ENCODE measurements around the gene LRIT3.

LRIT3 gene

DNA sequence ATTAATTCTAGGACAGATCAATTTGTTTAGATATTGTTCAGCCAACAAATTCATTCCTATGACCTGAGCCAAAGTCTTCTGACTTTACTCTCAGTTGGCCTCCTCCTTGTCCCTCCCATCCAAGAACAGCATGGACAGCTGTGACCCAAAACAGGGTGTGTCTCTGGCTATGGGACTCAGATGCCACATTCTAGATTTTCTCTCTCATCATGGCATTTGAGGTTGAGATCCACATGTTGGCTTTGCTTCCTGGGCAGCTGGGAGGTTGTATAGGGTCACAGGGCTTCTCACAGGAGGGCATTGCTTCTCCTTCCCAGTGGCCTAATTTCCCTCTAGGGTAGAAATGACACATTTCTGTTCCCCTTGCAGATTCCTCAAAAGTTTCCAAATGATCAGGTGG lies 42.2 kb downstream of the LRIT3 start:
- DNase-seq: no peak

GRCh38 chr4:109902559-109903251 lies 54.8 kb downstream of the LRIT3 start:
- no peak for DNase-seq

DNA sequence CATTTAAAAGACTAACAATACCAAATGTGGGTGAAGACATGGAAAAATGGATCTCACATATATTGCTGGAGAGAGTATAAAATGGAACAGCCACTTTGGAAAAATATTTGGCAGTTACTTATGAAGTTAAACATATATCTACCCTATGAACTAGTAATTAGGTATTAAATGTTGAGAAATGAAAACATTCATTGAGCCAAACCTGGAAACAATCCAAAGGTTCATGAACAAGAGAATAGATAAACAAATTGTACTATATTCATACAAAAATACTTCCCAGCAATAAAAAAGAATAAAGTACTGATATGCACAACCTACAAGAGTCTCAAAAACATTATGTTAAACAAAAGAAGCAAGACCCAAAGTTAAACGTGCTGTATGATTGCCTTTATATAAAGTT lies 60.8 kb downstream of the LRIT3 start:
- no peak for DNase-seq

DNA sequence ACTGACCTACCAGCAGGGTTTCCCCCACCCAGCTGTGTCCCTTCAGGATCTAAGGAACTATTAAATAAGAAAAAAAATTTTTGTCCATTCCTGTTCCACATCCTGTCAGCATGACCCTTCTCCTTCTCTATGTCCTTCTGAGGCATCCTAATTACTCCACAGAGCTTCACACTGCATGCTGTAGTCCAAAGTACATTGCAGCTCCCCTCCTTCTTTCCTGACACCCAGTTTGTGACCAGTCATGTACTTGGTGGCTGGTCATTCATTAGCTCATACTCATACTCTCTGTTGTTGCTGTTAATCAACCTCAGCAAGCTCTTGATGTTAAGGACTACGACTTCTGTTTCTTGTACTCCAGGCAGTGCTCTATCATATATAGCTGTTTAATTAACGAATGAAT lies 62.3 kb downstream of the LRIT3 start:
- DNase-seq: no peak

GRCh38 chr4:109912706-109913595 lies 65.0 kb downstream of the LRIT3 start, which contains the start of gene EGF:
TSS of gene EGF (plus strand) at chr4:109912883. CDS start at chr4:109913336, 453 bp downstream.
- DNase-seq: peak in 1 of 56 donors; percentile 7

- DNase-seq: no peak
Observed at GRCh38 chr4:109913596-109914241, 65.8 kb downstream of the LRIT3 start.

GRCh38 chr4:109914322-109914721 lies 66.4 kb downstream of the LRIT3 start:
- no peak for DNase-seq

DNA sequence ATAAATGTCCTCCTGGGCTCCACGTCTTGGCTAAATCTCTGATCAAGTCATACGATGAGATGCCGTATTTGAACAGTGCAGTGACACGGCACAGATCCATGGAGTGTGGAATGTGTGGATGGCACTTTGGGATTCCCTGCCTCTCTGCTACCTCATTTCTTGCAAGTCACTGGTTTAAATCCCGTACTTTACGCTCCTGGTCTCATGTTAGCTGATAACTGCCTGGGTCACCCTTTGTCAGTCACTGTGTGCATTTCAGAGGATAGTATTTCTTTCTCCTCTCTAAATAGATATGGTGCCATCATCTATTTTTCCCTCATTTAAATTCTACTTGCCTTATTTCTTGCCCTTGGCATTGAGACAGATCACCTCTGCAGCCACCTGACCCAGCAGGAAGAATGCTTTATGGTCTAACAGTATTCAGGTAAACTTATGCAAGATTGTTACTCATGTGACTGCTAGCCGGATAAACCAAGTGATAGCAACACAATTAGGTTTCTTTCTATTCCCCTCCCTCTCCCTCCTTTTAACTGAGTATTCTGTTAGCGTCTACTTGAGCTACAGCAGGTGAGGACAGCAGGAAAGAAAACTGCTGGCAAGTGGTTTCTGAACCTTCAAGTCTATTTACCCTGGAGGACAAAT lies 67.6 kb downstream of the LRIT3 start:
- DNase-seq: no peak

DNA sequence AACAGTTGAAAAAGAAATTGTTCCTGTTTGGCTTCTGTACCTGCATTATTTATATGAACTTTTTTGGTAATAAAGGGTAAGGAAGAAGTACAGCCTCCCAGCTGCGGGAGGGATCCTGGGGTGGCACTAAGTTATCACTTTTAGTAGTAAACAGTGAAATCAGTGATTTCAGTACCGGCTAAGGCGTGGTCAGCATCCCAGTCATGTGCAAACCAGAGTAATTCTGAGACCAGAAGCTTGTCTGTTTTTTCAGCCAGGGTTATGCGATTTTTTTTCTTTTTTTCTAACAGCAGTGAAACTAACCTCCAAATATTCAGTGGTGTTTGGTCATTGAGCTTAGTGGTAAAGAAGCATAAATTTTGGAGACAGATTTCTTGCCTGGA lies 68.1 kb downstream of the LRIT3 start:
- DNase-seq: no peak

GRCh38 chr4:109921384-109921808 lies 73.5 kb downstream of the LRIT3 start:
- peak in 9 of 56 donors; percentile 1 to 7 (median 3) for DNase-seq
